Stimulated activated CD4-positive, alpha-beta T cell treated with anti-CD3 and anti-CD28 coated beads, Interleukin-12 subunit alpha, Interleukin-12 subunit beta, amount 100 ng/mL, for 4 hours (primary cell): ENCODE data around the gene FHIT.

Experiments used
- DNase-seq: peaks from one replicate; pipeline ENCODE4 v3.0.0-alpha.2; 2020

The FHIT gene

GRCh38 chr3:60384341-60384740 lies 866.9 kb downstream of the FHIT start:
- DNase-seq = no peak

GRCh38 chr3:60383345-60383744 lies 867.9 kb downstream of the FHIT start:
- no peak for DNase-seq

GRCh38 chr3:60366486-60366885 lies 884.8 kb downstream of the FHIT start:
- DNase-seq = no peak

GRCh38 chr3:60365360-60365759 lies 885.9 kb downstream of the FHIT start:
- DNase-seq = no peak

DNA sequence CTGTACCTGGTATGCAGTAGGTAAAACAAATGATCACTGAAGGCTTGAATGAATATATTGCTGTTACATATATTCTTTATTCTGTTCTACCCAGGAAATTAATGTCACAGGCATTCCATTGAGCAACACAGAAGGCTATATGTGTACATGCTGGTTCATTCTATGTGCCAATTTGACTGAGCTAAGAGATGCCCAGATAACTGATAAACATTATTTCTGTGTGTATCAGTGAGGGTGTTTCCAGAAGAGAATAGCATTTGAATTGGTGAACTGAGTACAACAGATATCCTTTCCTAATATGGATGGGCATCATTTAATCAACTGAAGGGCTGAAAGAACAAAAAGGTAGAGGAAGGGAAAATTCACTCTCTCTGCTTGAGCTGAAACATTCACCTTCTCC lies 886.8 kb downstream of the FHIT start:
- DNase-seq = no peak

GRCh38 chr3:60363817-60364216 lies 887.4 kb downstream of the FHIT start:
- no peak for DNase-seq

- DNase-seq = no peak
Measured at GRCh38 chr3:60355825-60356224, 895.4 kb downstream of the FHIT start.

GRCh38 chr3:60351481-60351880 lies 899.8 kb downstream of the FHIT start:
- no peak for DNase-seq

GRCh38 chr3:60344340-60344739 lies 906.9 kb downstream of the FHIT start:
- DNase-seq = no peak

DNA sequence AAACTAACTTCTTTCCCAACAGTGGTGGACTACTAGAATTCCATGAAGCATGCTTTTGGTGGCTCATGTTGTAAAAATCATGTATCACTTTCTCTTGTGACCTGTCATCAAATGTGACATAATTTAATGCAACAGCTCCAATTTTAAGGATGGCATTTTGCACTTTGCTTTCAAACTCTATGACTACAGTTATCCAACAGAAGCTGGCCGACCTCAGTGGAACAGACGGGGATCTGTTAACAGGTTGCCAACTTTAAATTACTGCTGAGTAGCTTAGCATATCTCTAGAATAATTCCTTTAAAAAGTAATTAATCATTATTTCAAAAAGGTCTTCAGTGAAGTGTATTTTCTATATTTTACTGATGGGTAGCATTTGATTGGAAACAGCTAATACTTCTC lies 907.4 kb downstream of the FHIT start:
- DNase-seq = no peak

DNA sequence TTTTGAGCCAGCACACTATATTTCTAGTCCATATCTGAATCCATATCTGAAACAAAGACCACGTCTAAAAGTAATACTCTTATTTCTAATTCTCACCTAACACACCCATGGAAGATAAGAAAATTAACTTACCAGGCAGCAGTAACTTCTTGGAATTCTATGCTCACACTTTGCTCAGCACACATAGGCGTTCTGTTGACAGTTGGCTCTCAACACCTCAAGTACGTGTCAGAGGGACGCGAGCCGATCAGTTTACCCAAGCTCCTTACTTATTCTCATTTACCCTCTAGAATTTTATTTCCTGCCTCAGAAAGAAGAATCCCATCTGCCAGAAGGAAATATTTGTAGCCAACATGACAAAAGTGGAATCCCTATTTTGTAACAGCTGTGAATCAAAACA lies 911.9 kb downstream of the FHIT start:
- DNase-seq = no peak

DNA sequence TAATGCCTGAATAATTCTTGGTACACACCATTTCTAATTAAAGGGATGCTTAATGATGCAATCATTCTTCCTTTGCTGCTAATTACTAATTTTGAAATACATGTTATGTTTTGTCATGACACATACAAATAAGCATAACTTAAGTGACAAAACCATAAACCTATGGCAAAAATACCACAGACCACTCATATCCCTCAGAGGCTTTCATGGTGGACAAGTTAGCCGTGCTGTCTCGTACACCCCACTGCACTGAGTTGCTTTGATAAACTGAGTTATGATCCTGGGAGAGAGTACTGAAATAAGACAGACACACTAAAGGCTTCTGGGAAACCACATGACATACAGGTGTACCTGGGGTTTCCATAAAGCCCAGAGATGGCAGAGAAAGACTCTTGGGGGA lies 913.8 kb downstream of the FHIT start:
- DNase-seq = no peak

DNA sequence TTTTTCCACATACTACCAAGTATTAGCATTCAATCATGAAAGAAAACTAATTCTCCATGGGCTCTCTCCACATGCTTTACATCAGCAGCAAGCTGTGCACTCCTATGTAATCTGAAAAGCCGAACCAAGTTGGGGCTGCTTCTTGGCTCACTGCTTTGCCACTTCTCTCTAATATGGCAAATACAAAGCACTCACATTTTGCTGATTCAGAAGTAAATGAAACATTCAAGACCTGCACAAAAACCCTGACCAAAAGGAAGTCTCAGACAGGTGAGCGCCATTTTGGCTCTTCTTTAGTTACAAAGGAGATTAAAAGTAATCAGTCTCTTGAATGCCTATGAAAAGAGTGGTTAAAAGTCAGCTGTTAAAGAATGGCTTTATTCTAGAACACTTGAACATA lies 915.2 kb downstream of the FHIT start:
- no peak for DNase-seq

DNA sequence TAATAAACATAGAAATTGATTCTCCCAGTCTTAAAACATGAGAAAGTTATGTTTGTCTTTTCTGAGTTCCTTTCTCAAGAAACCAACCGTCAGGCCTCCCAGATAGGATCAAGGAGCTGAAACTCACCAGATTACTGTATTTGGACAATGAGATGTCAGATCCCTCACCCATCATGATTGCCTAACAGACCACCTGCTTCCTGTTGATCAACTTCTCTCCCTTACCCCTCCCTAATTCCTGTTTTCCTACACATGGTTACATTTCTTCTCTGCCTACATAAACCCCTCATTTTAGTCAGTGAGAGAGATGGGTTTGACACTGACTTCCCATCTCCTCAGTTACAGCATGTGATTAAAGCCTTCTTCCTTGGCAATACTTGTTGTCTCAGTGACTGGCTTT lies 917.5 kb downstream of the FHIT start:
- no peak for DNase-seq

DNA sequence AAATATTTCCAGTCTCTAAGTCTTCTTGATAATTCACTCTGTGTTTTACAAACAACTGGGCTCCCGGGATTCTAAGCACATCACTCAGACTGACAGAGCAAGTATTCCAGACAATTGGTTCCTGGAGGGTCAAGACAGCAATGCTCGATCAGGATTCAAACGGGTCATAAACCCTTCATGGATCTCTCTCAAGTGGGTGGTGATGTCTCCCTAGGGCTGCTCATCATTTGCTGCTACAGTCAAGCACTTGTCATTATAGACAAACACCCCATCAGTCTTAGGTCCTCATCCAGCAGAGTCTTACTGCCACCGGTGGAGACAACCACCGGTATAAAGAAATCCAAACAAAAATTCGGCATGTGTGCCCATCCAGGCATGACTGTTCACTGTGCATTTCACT lies 921.1 kb downstream of the FHIT start:
- DNase-seq = no peak

GRCh38 chr3:60325610-60326170 lies 925.6 kb downstream of the FHIT start:
- no peak for DNase-seq

DNA sequence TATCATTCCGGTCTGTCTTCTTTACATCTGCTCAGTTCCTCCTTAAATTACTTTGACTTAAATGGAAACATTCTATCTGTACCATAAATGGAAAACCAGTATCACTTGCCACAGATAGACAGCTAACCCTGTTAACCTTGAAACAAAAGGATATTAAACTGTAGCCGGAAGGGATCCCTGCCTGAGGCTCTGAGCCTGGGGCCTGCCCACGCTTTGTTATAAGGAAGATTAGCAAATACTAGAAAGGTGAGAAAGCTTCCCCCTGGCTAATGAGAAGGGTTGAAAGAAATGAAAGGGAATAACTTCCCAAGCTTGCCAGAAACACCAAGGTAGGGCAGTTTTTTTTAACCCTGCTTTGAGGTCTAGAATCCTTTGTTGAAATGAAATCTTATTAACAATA lies 927.6 kb downstream of the FHIT start:
- DNase-seq = no peak

GRCh38 chr3:60323180-60323579 lies 928.1 kb downstream of the FHIT start:
- DNase-seq = no peak

DNA sequence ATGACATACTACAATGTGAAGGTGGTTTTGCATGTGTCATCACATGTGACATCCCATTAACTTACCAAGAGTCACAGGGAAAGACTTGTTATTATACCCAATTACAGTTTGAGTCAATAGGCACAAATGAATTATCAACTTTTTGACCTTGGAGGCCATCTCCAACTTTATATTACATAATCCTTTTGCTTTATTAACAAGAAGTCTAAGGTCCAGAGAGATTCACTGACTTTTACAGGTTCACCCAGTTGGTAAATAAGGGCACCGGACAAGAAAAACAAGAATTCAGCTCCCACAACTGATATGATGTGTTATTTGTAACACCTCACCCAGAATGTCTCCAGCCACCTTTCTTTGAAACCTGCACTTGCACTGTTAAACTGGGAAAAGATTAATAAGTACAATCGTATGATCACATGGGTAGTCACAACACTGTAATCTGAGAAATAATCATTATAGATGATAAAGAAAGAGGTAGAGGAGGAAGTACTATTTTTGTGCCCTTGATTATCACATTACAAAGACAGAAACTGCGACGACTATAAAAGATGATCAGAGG lies 928.9 kb downstream of the FHIT start:
- no peak for DNase-seq

- DNase-seq = no peak
Measured at GRCh38 chr3:60319179-60319858, 931.9 kb downstream of the FHIT start.

- no peak for DNase-seq
Measured at GRCh38 chr3:60316121-60316797, 935.0 kb downstream of the FHIT start.

DNA sequence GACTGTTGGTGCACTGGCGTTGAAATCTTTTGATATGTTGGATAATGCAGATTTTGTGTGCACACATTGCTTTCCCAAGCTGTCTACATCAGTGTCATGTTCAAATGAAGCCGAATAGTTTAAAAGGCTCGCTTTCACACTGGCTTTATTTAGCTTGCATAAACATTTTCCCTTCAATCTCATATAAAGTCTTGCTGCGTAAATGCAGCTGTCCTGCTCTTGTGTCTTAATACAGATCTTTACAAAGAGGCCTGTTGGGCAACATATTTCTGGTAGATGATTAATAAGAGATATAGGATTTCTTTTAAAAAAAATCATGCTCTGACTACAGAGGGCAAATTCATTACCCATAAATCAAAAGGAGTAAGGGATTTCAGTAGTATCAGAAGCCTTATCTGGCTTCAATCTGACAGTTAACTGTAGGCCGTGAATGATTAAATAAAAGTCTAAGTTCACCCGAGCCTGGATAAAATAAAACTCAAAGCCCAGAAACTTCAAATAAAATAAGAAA lies 937.2 kb downstream of the FHIT start:
- no peak for DNase-seq

- DNase-seq = no peak
Measured at GRCh38 chr3:60313231-60313798, 937.9 kb downstream of the FHIT start.
